IMR-90 (cell line): Measurements from ENCODE around the gene SNRNP27. TPM values are rescaled to one million over a fixed set of nuclear protein-coding genes. Genes with fewer than 3 reads are reported as not detected.

Source experiments
- ATAC-seq: fragments of 200-7000 bp; cut with Tn5 transposase; 2 replicates; pipeline ENCODE4 v1.9.1; 2020; ENCODE audit warnings: low read depth, mild to moderate bottlenecking, moderate library complexity
- BruUV-seq: library from RNA; stranded (reverse); fragments of 400-500 nt; replicated peaks from 2 replicates; lab custom pipeline; 2021; lab: Mats Ljungman, UMichigan
- CTCF ChIA-PET: fragments of 300-600 bp; formaldehyde crosslinking; extraction: SDS; loops from one replicate; lab custom pipeline; 2021; ENCODE audit warnings: antibody characterized with exemption; lab: Yijun Ruan, JAX
- POLR2A ChIA-PET: fragments of 300-600 bp; sonication (Branson Sonifier 250); formaldehyde crosslinking; loops from one replicate; lab custom pipeline; 2022; ENCODE audit warnings: antibody characterized with exemption; ENCODE audit not compliant: unreplicated experiment; lab: Charles Lee
- DNase-seq: peaks from one replicate; pipeline ENCODE4 v3.0.0; 2013
- H2AFZ ChIP-seq: replicated peaks from 2 replicates; pipeline ENCODE3; 2013; ENCODE audit warnings: low read length, mild to moderate bottlenecking; ENCODE audit not compliant: poor library complexity
- H2AK5ac ChIP-seq: 2 replicates; pipeline ENCODE4 v1.6.1; 2013; ENCODE audit warnings: low read depth, low read length, inconsistent platforms
- H2AK9ac ChIP-seq: replicated peaks from 2 replicates; pipeline ENCODE3; 2013; ENCODE audit warnings: mild to moderate bottlenecking, low read depth, low read length, moderate library complexity; ENCODE audit not compliant: poor library complexity
- H2BK120ac ChIP-seq: 2 replicates; pipeline ENCODE4 v1.6.1; 2013; ENCODE audit warnings: low read depth, low read length, inconsistent platforms
- H2BK15ac ChIP-seq: 3 replicates; pipeline ENCODE4 v1.6.1; 2013; ENCODE audit warnings: low read depth, low read length, inconsistent platforms
- H2BK20ac ChIP-seq: 2 replicates; pipeline ENCODE4 v1.6.1; 2013; ENCODE audit warnings: low read depth, mild to moderate bottlenecking, inconsistent platforms, low read length, moderate library complexity
- H2BK5ac ChIP-seq: 2 replicates; pipeline ENCODE4 v1.6.1; 2013; ENCODE audit warnings: mild to moderate bottlenecking, low read depth, low read length, inconsistent platforms; ENCODE audit not compliant: poor library complexity, severe bottlenecking
- H3K14ac ChIP-seq: replicated peaks from 2 replicates; pipeline ENCODE4 v1.6.1; 2013; ENCODE audit warnings: low read depth, low read length, inconsistent platforms
- H3K18ac ChIP-seq: 2 replicates; pipeline ENCODE4 v1.6.1; 2013; ENCODE audit warnings: low read depth, low read length, control low read depth
- H3K23ac ChIP-seq: 2 replicates; pipeline ENCODE4 v1.6.1; 2013; ENCODE audit warnings: low read depth, low read length, inconsistent platforms
- H3K27ac ChIP-seq: 2 replicates; pipeline ENCODE4 v1.5.1; 2013; ENCODE audit warnings: mild to moderate bottlenecking, control low read depth, low read length; ENCODE audit not compliant: insufficient read depth
- H3K27me3 ChIP-seq: 2 replicates; pipeline ENCODE4 v1.6.1; 2013; ENCODE audit warnings: low read length; ENCODE audit not compliant: control insufficient read depth, insufficient read depth
- H3K36me3 ChIP-seq: 2 replicates; pipeline ENCODE4 v1.6.1; 2013; ENCODE audit warnings: low read length, mixed read lengths; ENCODE audit not compliant: control insufficient read depth, insufficient read depth
- H3K4ac ChIP-seq: 2 replicates; pipeline ENCODE4 v1.6.1; 2013; ENCODE audit warnings: low read depth, low read length, inconsistent platforms
- H3K4me1 ChIP-seq: 2 replicates; pipeline ENCODE4 v1.6.1; 2013; ENCODE audit warnings: low read length, mixed read lengths; ENCODE audit not compliant: control insufficient read depth, insufficient read depth
- H3K4me2 ChIP-seq: 2 replicates; pipeline ENCODE4 v1.6.1; 2013; ENCODE audit warnings: low read depth, mild to moderate bottlenecking, control low read depth, low read length, moderate library complexity
- H3K4me3 ChIP-seq: 2 replicates; pipeline ENCODE4 v1.5.1; 2013; ENCODE audit warnings: low read depth, mild to moderate bottlenecking, control low read depth, low read length, moderate library complexity; ENCODE audit not compliant: insufficient read depth
- H3K56ac ChIP-seq: 2 replicates; pipeline ENCODE4 v1.6.1; 2013; ENCODE audit warnings: low read length, inconsistent platforms; ENCODE audit not compliant: insufficient read depth; ENCODE audit errors: extremely low read depth
- H3K79me1 ChIP-seq, 2 experiments: 2 replicates each; pipeline ENCODE4 v1.6.1; 2013; ENCODE audit warnings: low read length in 2 of 2, inconsistent platforms in 1 of 2, low read depth in 1 of 2
- H3K9ac ChIP-seq: 2 replicates; pipeline ENCODE4 v1.6.1; 2013; ENCODE audit warnings: low read depth, low read length, control low read depth
- H3K9me1 ChIP-seq: 2 replicates; pipeline ENCODE4 v1.6.1; 2013; ENCODE audit warnings: low read length, inconsistent platforms; ENCODE audit not compliant: insufficient read depth
- H3K9me3 ChIP-seq: 2 replicates; pipeline ENCODE4 v1.6.1; 2013; ENCODE audit warnings: low read length; ENCODE audit not compliant: control insufficient read depth, insufficient read depth
- H4K20me1 ChIP-seq: 2 replicates; pipeline ENCODE4 v1.6.1; 2013; ENCODE audit warnings: low read length, inconsistent platforms; ENCODE audit not compliant: insufficient read depth
- H4K5ac ChIP-seq: 2 replicates; pipeline ENCODE4 v1.6.1; 2013; ENCODE audit warnings: mild to moderate bottlenecking, low read depth, low read length, control low read depth
- H4K8ac ChIP-seq, 2 experiments: 2 replicates each; pipeline ENCODE4 v1.6.1; 2013; ENCODE audit warnings: low read depth in 2 of 2, low read length in 2 of 2, control low read depth in 1 of 2, inconsistent platforms in 1 of 2
- H4K91ac ChIP-seq: 2 replicates; pipeline ENCODE4 v1.6.1; 2013; ENCODE audit warnings: low read depth, low read length, inconsistent platforms; ENCODE audit not compliant: insufficient read depth
- BHLHE40 ChIP-seq: fragments of 150-350 bp; IDR thresholded peaks from 2 replicates; pipeline ENCODE4 v1.6.1; 2016; ENCODE audit warnings: mild to moderate bottlenecking, low read depth, low read length
- CEBPB ChIP-seq: IDR thresholded peaks from 2 replicates; pipeline ENCODE4 v1.6.1; 2012; ENCODE audit warnings: low read depth, low read length, improper control_type of control experiment
- CHD1 ChIP-seq: IDR thresholded peaks from 2 replicates; pipeline ENCODE4 v1.6.1; 2012; ENCODE audit warnings: low read depth, low read length, improper control_type of control experiment
- CTCF ChIP-seq: conservative IDR thresholded peaks from 2 replicates; pipeline ENCODE4 v1.5.1; 2012; ENCODE audit warnings: mild to moderate bottlenecking, low read depth, low read length, improper control_type of control experiment
- ELK1 ChIP-seq: fragments of 150-350 bp; IDR thresholded peaks from 2 replicates; pipeline ENCODE4 v1.6.1; 2016; ENCODE audit warnings: low read depth, mild to moderate bottlenecking, low read length, moderate library complexity, borderline replicate concordance
- FOS ChIP-seq: fragments of 150-350 bp; IDR thresholded peaks from 2 replicates; pipeline ENCODE4 v1.6.1; 2016; ENCODE audit warnings: low read depth, low read length
- MAFK ChIP-seq: IDR thresholded peaks from 2 replicates; pipeline ENCODE4 v1.6.1; 2012; ENCODE audit warnings: low read depth, low read length, improper control_type of control experiment
- MAZ ChIP-seq: IDR thresholded peaks from 2 replicates; pipeline ENCODE4 v1.6.1; 2012; ENCODE audit warnings: low read depth, mild to moderate bottlenecking, low read length, improper control_type of control experiment, moderate library complexity, borderline replicate concordance
- MXI1 ChIP-seq: IDR thresholded peaks from 2 replicates; pipeline ENCODE4 v1.6.1; 2012; ENCODE audit warnings: low read depth, mild to moderate bottlenecking, low read length, moderate library complexity, borderline replicate concordance
- NFE2L2 ChIP-seq: fragments of 150-350 bp; IDR thresholded peaks from 2 replicates; pipeline ENCODE4 v1.6.1; 2016; ENCODE audit warnings: low read depth, mild to moderate bottlenecking, low read length
- POLR2A ChIP-seq: IDR thresholded peaks from 2 replicates; pipeline ENCODE4 v1.6.1; 2012; ENCODE audit warnings: mild to moderate bottlenecking, low read depth, low read length
- RAD21 ChIP-seq: IDR thresholded peaks from 2 replicates; pipeline ENCODE4 v1.6.1; 2012; ENCODE audit warnings: low read length, improper control_type of control experiment
- RCOR1 ChIP-seq: IDR thresholded peaks from 2 replicates; pipeline ENCODE4 v1.6.1; 2012; ENCODE audit warnings: mild to moderate bottlenecking, low read length, improper control_type of control experiment; ENCODE audit not compliant: insufficient replicate concordance
- RFX5 ChIP-seq: IDR thresholded peaks from 2 replicates; pipeline ENCODE4 v1.8.0; 2012; ENCODE audit warnings: low read depth, mild to moderate bottlenecking, low read length, moderate library complexity
- SMC3 ChIP-seq: fragments of 150-350 bp; IDR thresholded peaks from 2 replicates; pipeline ENCODE4 v1.6.1; 2016; ENCODE audit warnings: low read depth, mild to moderate bottlenecking, antibody characterized with exemption, low read length, moderate library complexity
- USF2 ChIP-seq: fragments of 150-350 bp; IDR thresholded peaks from 2 replicates; pipeline ENCODE4 v1.6.1; 2017; ENCODE audit warnings: mild to moderate bottlenecking, antibody characterized with exemption, low read length, low read depth
- WGBS, 2 experiments: methylation state at CpG; one replicate each; pipeline versions ENCODE4 v1.1.5 to v1.1.7; 2013; ENCODE audit warnings: missing lambda C conversion rate in 2 of 2; ENCODE audit not compliant: insufficient read length in 1 of 2; ENCODE audit errors: extremely low coverage in 2 of 2; 5-methylcytosine and 5-hydroxymethylcytosine counted together
- dilution Hi-C: fragments of 300-500 bp; cut with HindIII; formaldehyde crosslinking; loops from one replicate; pipeline ENCODE4 v1.14.3; 2018; ENCODE audit warnings: low sequenced_read_pairs; ENCODE audit not compliant: unreplicated experiment
- in situ Hi-C: fragments of 300-500 bp; cut with MboI; formaldehyde crosslinking; loops from 3 replicates; pipeline ENCODE4 v1.14.3; 2019; ENCODE audit warnings: low sequenced_read_pairs, inconsistent platforms, mixed read lengths
- intact Hi-C: fragments of 100-400 bp; cut with micrococcal nuclease; formaldehyde crosslinking; loops from 2 replicates; pipeline ENCODE4 v1.10.0; 2022
- polyA plus RNA-seq, 3 experiments: library from polyadenylated mRNA; depleted of rRNA; stranded (reverse); fragments of >200 nt; gene quantifications; 2 replicates each; pipeline ENCODE4 v1.2.3, GENCODE V29; 2012; ENCODE audit warnings: low replicate concordance in 1 of 3
- total RNA-seq: library from RNA; depleted of rRNA; stranded (reverse); fragments of >200 nt; gene quantifications from 2 replicates; pipeline ENCODE4 v1.2.3, GENCODE V29; 2012

Gene SNRNP27
- total and polyA plus RNA-seq, 2 of the 4 experiments (the other 2 are of a cell fraction): 8.8 to 48.3 TPM

GRCh38 chr2:69948963-69949645, 55.3 kb downstream of the SNRNP27 start:
- no peak overlapping the region for H3K27ac ChIP-seq
- no peak overlapping the region for H3K14ac ChIP-seq
- no peaks in the 10 kb centered on the region for H3K9me3 ChIP-seq
- no peak overlapping the region for H4K8ac ChIP-seq
- H3K9ac ChIP-seq: no peak overlapping the region
- DNase-seq: no peak
- no peak overlapping the region; the same call in 2 of the 3 replicates for H2BK15ac ChIP-seq
- H2AK5ac ChIP-seq: peak overlapping the region; percentile 48; the same call in 1 of the 2 replicates
- no peak overlapping the region for H2BK5ac ChIP-seq
- 79% methylated on average over 13 of the region's 21 CpGs; no CpG with 5 or more reads in 1 of the 2 experiments for WGBS, 2 experiments
- no peaks in the 10 kb centered on the region; the same call in 1 of the 2 replicates for H3K27me3 ChIP-seq
- intact Hi-C loops: no loop called here
- no peaks in the 10 kb centered on the region for H4K20me1 ChIP-seq
- no peak overlapping the region for H2AK9ac ChIP-seq
- dilution Hi-C loops: no loop called here
- no peak overlapping the region for H4K5ac ChIP-seq
- ChIA-PET POLR2A (no interaction called here), CTCF (no interaction called here)
- H3K4me2 ChIP-seq: no peak overlapping the region
- no peak overlapping the region for H3K4ac ChIP-seq
- H3K36me3 ChIP-seq: no peaks in the 10 kb centered on the region
- peaks cover 21% of the 10 kb centered on the region for H3K9me1 ChIP-seq
- in situ Hi-C loops: no loop called here
- H3K4me3 ChIP-seq: no peak overlapping the region
- no peak overlapping the region for H2BK20ac ChIP-seq
- no peak overlapping the region for H3K23ac ChIP-seq
- peaks cover 8% of the 10 kb centered on the region for H3K4me1 ChIP-seq
- no peak for ATAC-seq
- H3K56ac ChIP-seq: no peak overlapping the region
- TF ChIP-seq CTCF: no peak
- TF ChIP-seq MXI1: no peak
- no peak for TF ChIP-seq POLR2A
- TF ChIP-seq SMC3: no peak
- TF ChIP-seq NFE2L2: no peak
- no peak for TF ChIP-seq CHD1
- TF ChIP-seq BHLHE40: no peak
- TF ChIP-seq MAZ: no peak
- TF ChIP-seq RCOR1: no peak
- TF ChIP-seq USF2: no peak
- TF ChIP-seq RAD21: no peak
- TF ChIP-seq RFX5: no peak
- no peak for TF ChIP-seq FOS
- no peak for TF ChIP-seq MAFK
- no peak for TF ChIP-seq CEBPB
- TF ChIP-seq ELK1: no peak
- no TSS peak for BruUV-seq
- no peak overlapping the region for H2AFZ ChIP-seq
- no peaks in the 10 kb centered on the region for H3K79me1 ChIP-seq
- H3K18ac ChIP-seq: no peak overlapping the region
- H2BK120ac ChIP-seq: no peak overlapping the region
- no peak overlapping the region for H4K91ac ChIP-seq
